Stimulated activated CD4-positive, alpha-beta T cell treated with anti-CD3 and anti-CD28 coated beads, Interleukin-1b, Interleukin-23, amount 100 ng/mL, for 1 hour (primary cell): ENCODE measurements around the gene CAMTA2.
"Not testable (repeated sequence)": the region's sequence is repeated elsewhere in the genome, so short reads cannot be mapped to it uniquely, and the experiment has no call there.

ENCODE experiments used
- DNase-seq, 2 donors: peaks; one replicate each; pipeline ENCODE4 v3.0.0-alpha.2; 2020; ENCODE audit warnings: low read depth in 2 of 2

CAMTA2 gene

DNA sequence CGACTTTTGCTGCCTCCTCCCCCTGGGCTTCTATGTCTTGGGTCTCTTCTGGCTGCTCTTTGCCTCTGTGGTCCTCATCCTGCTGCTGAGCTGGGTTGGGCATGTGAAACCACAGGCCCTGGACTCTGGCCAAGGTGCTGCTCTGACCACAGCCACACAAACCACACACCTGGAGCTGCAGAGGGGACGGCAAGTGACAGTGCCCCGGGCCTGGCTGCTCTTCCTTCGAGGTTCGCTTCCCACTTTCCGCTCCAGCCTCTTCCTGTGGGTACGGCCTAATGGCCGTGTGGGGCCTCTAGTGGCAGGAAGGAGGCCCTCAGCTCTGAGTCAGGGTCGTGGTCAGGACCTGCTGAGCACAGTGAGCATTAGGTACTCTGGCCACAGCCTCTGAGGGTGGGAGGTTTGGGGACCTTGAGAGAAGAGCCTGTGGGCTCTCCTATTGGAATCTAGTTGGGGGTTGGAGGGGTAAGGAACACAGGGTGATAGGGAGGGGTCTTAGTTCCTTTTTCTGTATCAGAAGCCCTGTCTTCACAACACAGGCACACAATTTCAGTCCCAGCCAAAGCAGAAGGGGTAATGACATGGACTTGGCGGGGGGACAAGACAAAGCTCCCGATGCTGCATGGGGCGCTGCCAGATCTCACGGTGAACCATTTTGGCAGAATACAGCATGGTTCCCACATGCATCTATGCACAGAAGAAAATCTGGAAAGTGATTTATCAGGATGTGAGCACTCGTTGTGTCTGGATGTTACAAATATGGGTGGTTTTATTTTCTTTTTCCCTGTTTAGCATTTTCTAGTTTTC, 53.1 kb downstream of the CAMTA2 start:
- no peak for DNase-seq

DNA sequence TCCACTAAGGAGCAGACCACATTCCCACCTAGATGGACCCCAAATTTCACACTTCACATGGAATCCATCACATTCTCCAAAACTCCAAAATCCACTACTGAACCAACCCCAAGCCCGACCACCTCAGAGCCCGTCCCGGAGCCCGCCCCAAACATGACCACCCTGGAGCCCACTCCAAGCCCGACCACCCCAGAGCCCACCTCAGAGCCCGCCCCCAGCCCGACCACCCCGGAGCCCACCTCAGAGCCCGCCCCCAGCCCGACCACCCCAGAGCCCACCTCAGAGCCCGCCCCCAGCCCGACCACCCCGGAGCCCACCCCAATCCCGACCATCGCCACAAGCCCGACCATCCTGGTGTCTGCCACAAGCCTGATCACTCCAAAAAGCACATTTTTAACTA, 53.8 kb downstream of the CAMTA2 start:
- no peak for DNase-seq

DNA sequence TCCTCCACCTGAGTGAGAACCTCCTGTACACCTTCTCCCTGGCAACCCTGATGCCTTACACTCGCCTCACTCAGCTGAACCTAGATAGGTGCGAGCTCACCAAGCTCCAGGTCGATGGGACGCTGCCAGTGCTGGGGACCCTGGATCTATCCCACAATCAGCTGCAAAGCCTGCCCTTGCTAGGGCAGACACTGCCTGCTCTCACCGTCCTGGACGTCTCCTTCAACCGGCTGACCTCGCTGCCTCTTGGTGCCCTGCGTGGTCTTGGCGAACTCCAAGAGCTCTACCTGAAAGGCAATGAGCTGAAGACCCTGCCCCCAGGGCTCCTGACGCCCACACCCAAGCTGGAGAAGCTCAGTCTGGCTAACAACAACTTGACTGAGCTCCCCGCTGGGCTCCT, 54.7 kb downstream of the CAMTA2 start:
- DNase-seq = no peak

DNA sequence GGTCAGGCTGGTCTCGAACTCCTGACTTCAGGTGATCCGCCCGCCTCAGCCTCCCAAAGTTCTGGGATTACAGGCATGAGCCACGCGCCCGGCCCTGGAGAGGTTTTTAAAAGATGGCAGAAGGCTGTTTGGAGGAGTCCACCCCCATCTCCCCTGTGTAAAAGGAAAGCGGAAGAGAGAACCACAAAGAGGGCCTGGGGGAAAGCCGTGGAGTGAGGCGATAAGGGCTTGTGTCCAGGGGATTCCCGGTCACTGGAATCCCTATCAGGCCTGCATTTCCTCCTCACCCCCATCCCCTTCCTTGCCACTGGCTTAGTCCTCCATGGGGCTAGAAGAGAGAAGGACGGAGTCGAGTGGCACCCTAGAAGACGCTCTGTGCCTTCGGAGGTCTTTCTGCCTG, 55.5 kb downstream of the CAMTA2 start, which contains the start of gene GP1BA:
GP1BA (plus strand) TSS at position 315 of the 400 bp plus-strand sequence. CDS start 328 bp downstream, outside the sequence.
- DNase-seq = no peak

DNA sequence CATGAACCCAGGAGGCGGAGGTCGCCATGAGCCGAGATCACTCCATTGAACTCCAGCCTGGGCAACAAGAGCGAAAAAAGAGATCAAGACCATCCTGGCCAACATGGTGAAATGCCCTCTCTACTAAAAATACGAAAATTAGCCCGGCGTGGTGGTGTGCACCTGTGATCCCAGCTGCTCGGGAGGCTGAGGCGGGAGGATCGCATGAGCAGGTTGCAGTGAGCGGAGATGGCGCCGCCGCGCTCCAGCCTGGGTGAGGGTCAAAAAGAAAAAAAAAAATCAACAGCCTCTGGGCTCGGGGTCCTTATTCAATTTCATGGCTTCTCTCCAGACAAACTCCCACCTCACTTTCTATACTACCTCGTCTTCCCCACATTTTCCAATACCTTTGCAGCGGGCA, 58.6 kb downstream of the CAMTA2 start:
- no peak for DNase-seq

DNA sequence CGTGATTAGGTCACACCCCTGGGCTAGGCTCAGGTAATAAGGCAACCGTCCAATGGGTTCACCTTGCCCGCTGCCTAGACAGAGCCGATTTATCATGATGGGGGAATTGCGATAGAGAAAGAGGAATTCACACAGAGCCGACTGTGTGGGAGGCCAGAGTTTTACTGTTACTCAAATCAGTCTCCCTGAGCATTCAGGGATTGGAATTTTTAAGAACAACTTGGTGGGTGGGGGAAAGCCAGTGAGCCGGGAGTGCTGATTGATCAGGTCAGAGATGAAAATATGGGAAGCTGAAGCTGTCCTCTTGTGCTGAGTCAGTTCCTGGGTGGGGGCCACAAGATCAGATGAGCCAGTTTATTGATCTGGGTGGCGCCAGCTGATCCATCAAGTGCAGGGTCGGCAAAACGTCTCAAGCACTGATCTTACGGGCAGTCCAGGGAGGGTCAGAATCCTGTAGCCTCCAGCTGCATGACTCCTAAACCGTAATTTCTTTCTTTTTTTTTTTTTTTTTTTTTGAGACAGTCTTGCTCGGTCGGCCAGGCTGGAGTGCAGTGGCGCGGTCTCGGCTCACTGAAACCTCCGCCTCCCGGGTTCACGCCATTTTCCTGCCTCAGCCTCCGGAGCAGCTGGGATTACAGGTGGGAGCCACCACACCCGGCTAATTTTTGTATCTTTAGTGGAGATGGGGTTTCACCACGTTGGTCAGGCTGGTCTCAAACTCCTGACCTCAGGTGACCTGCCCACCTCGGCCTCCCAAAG, 60.7 kb downstream of the CAMTA2 start:
- DNase-seq = not testable (repeated sequence)

DNA sequence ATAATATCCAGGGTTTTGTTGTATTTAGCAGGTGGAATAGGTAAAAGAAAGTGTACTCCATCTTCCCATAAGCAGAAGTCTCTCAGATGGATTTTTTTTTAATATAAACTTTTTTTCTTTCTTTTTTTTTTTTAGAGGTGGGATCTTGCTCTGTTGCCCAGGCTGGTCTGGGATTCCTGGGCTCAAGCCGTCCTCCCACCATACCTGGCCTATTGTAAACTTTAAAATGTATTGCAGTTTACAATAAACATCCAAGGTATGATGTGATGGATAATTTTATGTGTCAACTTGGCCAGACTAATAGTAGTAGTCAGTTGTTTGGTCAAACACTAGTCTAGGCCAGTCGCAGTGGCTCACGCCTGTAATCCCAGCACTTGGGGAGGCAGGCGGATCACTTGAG, 66.2 kb downstream of the CAMTA2 start:
- no peak for DNase-seq

DNA sequence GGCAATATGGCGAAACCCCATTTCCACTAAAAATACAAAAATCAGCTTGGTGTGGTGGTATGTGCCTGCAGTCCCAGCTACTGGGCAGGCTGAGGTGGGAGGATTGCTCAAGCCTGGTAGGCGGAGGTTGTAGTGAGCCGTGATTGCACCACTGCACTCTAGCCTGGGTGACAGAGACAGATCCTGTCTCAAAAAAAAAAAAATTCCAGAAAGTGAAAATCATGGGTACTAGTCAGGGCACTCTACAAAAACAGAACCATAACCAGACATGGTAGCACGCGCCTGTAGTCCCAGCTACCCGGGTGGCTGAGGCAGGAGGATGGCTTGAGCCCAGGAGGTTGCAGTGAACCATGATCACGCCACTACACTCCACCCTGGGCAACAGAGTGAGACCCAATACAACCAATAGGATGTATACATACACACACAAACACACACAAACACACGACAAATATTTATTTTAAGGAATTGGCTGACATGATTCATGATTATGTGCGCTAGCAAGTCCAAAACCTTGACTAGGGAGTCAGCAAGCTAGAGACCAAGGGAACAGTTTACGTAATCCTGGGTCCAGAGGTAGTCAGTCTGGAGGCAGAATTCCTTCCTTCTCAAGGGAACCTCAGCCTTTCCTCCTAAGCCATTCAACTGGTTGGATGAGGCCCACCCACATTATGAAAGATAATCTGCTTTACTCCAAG, 67.0 kb downstream of the CAMTA2 start:
- no peak for DNase-seq

DNA sequence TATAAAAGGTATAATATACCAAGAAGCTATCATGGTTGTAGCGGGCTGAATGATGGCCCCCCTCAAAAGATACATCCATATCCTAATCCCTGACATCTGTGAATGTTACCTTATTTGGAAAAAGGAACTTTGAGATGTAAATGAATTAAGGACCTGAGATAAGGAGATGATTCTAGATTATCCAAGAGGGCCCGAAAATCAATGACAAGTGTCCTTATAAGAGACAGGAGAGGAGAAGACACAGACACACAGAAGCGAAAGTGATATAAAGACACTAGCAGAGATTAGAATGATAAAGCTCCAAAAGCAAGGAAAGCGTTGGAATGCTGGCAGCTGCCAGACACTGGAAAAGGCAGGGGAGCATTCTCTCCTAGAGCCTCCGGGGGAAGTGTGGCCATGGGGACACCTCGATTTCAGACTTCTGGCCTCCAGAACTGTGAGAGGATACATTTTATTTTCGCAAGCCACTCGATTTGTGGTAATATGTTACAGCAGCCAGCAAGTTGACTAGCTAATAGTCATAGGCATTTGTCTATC, 67.9 kb downstream of the CAMTA2 start:
- no peak for DNase-seq
